Measurements from ENCODE around the gene ODAD3. TPM values are rescaled to one million over a fixed set of nuclear protein-coding genes. Genes with fewer than 3 reads are reported as not detected.

Gene ODAD3
- total RNA-seq, 2 experiments from 2014 or later = 0.47 to 0.70 TPM

- Mint-ChIP-seq H3K27me3 (peaks cover 26% of the 10 kb centered on the region), H3K27ac (peak within 1 kb of the TSS; percentile 63), H3K4me3 (peak within 1 kb of the TSS; percentile 70), H3K4me1 (ENCODE audit: low read depth) (peaks cover 18% of the 10 kb centered on the region), H3K9me3 (no peaks in the 10 kb centered on the region), H3K36me3 (ENCODE audit: low read depth) (peaks cover 8% of the 10 kb centered on the region)
- ChIA-PET POLR2A (interaction anchor here (1.0 kb wide), 1 partner anchor 134 kb away, joined by 3 read pairs; the partner anchor contains the start of gene CCDC159), CTCF (interaction anchor here (2.1 to 3.4 kb wide), 4 partner anchors 48 to 237 kb away, joined by 6 to 38 read pairs (median 19); partner anchors contain the start of genes ECSIT and SWSAP1)
- no peak for TF ChIP-seq CTCF (IDR thresholded peaks at IDR 0.05)
- DNase-seq (peak; percentile 19), ATAC-seq (no peak)
- intact Hi-C loops (cut with micrococcal nuclease) = no loop called here
Measured at GRCh38 chr19:11480715-11481533, 46.0 kb upstream of the ODAD3 start, which contains the start of gene ELAVL3. TSS of gene ELAVL3 (minus strand) at chr19:11481046. CDS start at chr19:11480608, 438 bp downstream.

GRCh38 chr19:11479898-11480714 is 45.2 kb upstream of the ODAD3 start:
- intact Hi-C loops (cut with micrococcal nuclease) = loop anchor here (10.0 kb wide), 1 partner anchor 185 kb away; the partner anchor contains the start of gene TSPAN16
- no peaks in the 10 kb centered on the region for H3K9me3 Mint-ChIP-seq
- peaks cover 26% of the 10 kb centered on the region for H3K27me3 Mint-ChIP-seq
- peaks cover 18% of the 10 kb centered on the region for H3K4me1 Mint-ChIP-seq (ENCODE audit: low read depth)
- peaks cover 6% of the 10 kb centered on the region for H3K36me3 Mint-ChIP-seq (ENCODE audit: low read depth)
- ChIA-PET POLR2A (interaction anchor here (0.7 to 1.0 kb wide), 2 partner anchors 134 to 254 kb away, joined by 3 read pairs; partner anchors contain the start of gene CCDC159), CTCF (interaction anchor here (3.1 to 3.4 kb wide), 2 partner anchors 98 to 104 kb away, joined by 29 to 38 read pairs; partner anchors contain the start of gene SWSAP1)
- no peak for DNase-seq
- no peak for TF ChIP-seq CTCF (IDR thresholded peaks at IDR 0.05)
- H3K27ac Mint-ChIP-seq = no peak overlapping the region
- H3K4me3 Mint-ChIP-seq = no peak overlapping the region
- no peak for ATAC-seq

GRCh38 chr19:11479090-11479897 is 44.4 kb upstream of the ODAD3 start:
- no peak overlapping the region for H3K4me3 Mint-ChIP-seq
- H3K27ac Mint-ChIP-seq = no peak overlapping the region
- intact Hi-C loops (cut with micrococcal nuclease) = loop anchor here (10.0 kb wide), 1 partner anchor 184 kb away; the partner anchor contains the start of gene TSPAN16
- ATAC-seq = no peak
- peaks cover 18% of the 10 kb centered on the region for H3K4me1 Mint-ChIP-seq (ENCODE audit: low read depth)
- no peaks in the 10 kb centered on the region for H3K9me3 Mint-ChIP-seq
- ChIA-PET POLR2A (interaction anchor here (0.7 kb wide), 1 partner anchor 255 kb away, joined by 3 read pairs; no protein-coding TSS in a partner anchor), CTCF (no interaction called here)
- TF ChIP-seq CTCF (IDR thresholded peaks at IDR 0.05) = no peak
- peaks cover 6% of the 10 kb centered on the region for H3K36me3 Mint-ChIP-seq (ENCODE audit: low read depth)
- peaks cover 26% of the 10 kb centered on the region for H3K27me3 Mint-ChIP-seq
- DNase-seq = peak; percentile 32

GRCh38 chr19:11478167-11479089 is 43.5 kb upstream of the ODAD3 start:
- Mint-ChIP-seq H3K4me1 (ENCODE audit: low read depth) (peaks cover 18% of the 10 kb centered on the region), H3K27me3 (peaks cover 26% of the 10 kb centered on the region), H3K9me3 (no peaks in the 10 kb centered on the region), H3K36me3 (ENCODE audit: low read depth) (peaks cover 3% of the 10 kb centered on the region), H3K4me3 (no peak overlapping the region), H3K27ac (no peak overlapping the region)
- DNase-seq (no peak), ATAC-seq (no peak)
- CTCF ChIA-PET = no interaction called here
- intact Hi-C loops (cut with micrococcal nuclease) = loop anchor here (10.0 kb wide), 1 partner anchor 184 kb away; the partner anchor contains the start of gene TSPAN16
- POLR2A ChIA-PET = no interaction called here
- no peak for TF ChIP-seq CTCF (IDR thresholded peaks at IDR 0.05)

Data from activated CD8-positive, alpha-beta T cell treated with anti-CD3 and anti-CD28 coated beads for 36 hours (primary cell).